Mucosa of rectum (tissue), 2 donors: ENCODE measurements around the gene PLXNB2.

ENCODE experiments used
- H3K27ac ChIP-seq, 2 donors: one replicate each; pipeline ENCODE4 v1.7.0; 2013; ENCODE audit warnings: inconsistent platforms in 2 of 2, low read depth in 2 of 2, low read length in 2 of 2
- H3K27me3 ChIP-seq, 2 donors: one replicate each; pipeline ENCODE4 v1.7.0; 2013; ENCODE audit warnings: low read length in 2 of 2; ENCODE audit not compliant: control insufficient read depth in 2 of 2, insufficient read depth in 2 of 2
- H3K36me3 ChIP-seq, 2 donors: one replicate each; pipeline ENCODE4 v1.7.0; 2013; ENCODE audit warnings: low read length in 2 of 2; ENCODE audit not compliant: control insufficient read depth in 2 of 2, insufficient read depth in 2 of 2
- H3K4me1 ChIP-seq, 2 donors: one replicate each; pipeline ENCODE4 v1.7.0; 2013; ENCODE audit warnings: low read length in 2 of 2, mild to moderate bottlenecking in 1 of 2; ENCODE audit not compliant: control insufficient read depth in 2 of 2, insufficient read depth in 2 of 2
- H3K4me3 ChIP-seq, 2 donors: one replicate each; pipeline ENCODE4 v1.7.0; 2013; ENCODE audit warnings: low read length in 2 of 2
- H3K9ac ChIP-seq, 2 donors: one replicate each; pipeline ENCODE4 v1.7.0; 2013; ENCODE audit warnings: low read length in 2 of 2, low read depth in 1 of 2, mild to moderate bottlenecking in 1 of 2
- H3K9me3 ChIP-seq, 2 donors: one replicate each; pipeline ENCODE4 v1.7.0; 2013; ENCODE audit warnings: low read length in 2 of 2; ENCODE audit not compliant: control insufficient read depth in 2 of 2
- donor health status: healthy.
- donor health status: Normal muscosa, but diverticular disease.

The PLXNB2 gene

GRCh38 chr22:50267591-50268390, 39.7 kb downstream of the PLXNB2 start:
- Histone ChIP-seq H3K4me1 (peaks cover 18 to 19% of the 10 kb centered on the region in 2 donors), H3K9ac (no peak overlapping the region), H3K9me3 (no peaks in the 10 kb centered on the region), H3K36me3 (no peaks in the 10 kb centered on the region), H3K4me3 (no peak overlapping the region), H3K27me3 (peaks cover 8 to 9% of the 10 kb centered on the region in 2 donors), H3K27ac (no peak overlapping the region)

GRCh38 chr22:50266994-50267393, 40.5 kb downstream of the PLXNB2 start:
- no peak overlapping the region for H3K9ac ChIP-seq
- H3K9me3 ChIP-seq: no peaks in the 10 kb centered on the region
- no peaks in the 10 kb centered on the region for H3K36me3 ChIP-seq
- H3K27ac ChIP-seq: no peak overlapping the region
- H3K4me1 ChIP-seq: peaks cover 16 to 18% of the 10 kb centered on the region in 2 donors
- H3K4me3 ChIP-seq: no peak overlapping the region
- H3K27me3 ChIP-seq: peaks cover 8 to 13% of the 10 kb centered on the region in 2 donors

GRCh38 chr22:50264946-50265669, 42.3 kb downstream of the PLXNB2 start:
- Histone ChIP-seq H3K27ac (no peak overlapping the region), H3K9ac (no peak overlapping the region), H3K36me3 (no peaks in the 10 kb centered on the region), H3K4me1 (peaks cover 0 to 5% of the 10 kb centered on the region in 2 donors), H3K4me3 (no peak overlapping the region), H3K9me3 (no peaks in the 10 kb centered on the region), H3K27me3 (peaks cover 8 to 18% of the 10 kb centered on the region in 2 donors)

GRCh38 chr22:50264104-50264745, 43.2 kb downstream of the PLXNB2 start:
- no peaks in the 10 kb centered on the region for H3K36me3 ChIP-seq
- H3K27ac ChIP-seq: no peak overlapping the region
- no peaks in the 10 kb centered on the region for H3K9me3 ChIP-seq
- H3K9ac ChIP-seq: no peak overlapping the region
- no peak overlapping the region for H3K4me3 ChIP-seq
- H3K4me1 ChIP-seq: peaks cover 0 to 5% of the 10 kb centered on the region in 2 donors
- H3K27me3 ChIP-seq: peaks cover 7 to 18% of the 10 kb centered on the region in 2 donors

GRCh38 chr22:50262973-50263617, 44.4 kb downstream of the PLXNB2 start:
- Histone ChIP-seq H3K9me3 (no peaks in the 10 kb centered on the region), H3K4me1 (peaks cover 0 to 4% of the 10 kb centered on the region in 2 donors), H3K27ac (no peak overlapping the region), H3K36me3 (no peaks in the 10 kb centered on the region), H3K4me3 (no peak overlapping the region), H3K9ac (no peak overlapping the region), H3K27me3 (peaks cover 12 to 23% of the 10 kb centered on the region in 2 donors)

- no peak overlapping the region for H3K9ac ChIP-seq
- H3K27ac ChIP-seq: no peak overlapping the region
These were observed 45.0 kb downstream of the PLXNB2 start for GRCh38 chr22:50262460-50262911.

GRCh38 chr22:50261615-50262459, 45.6 kb downstream of the PLXNB2 start, which contains the start of gene MAPK12:
MAPK12 (minus strand) TSS chr22:50261683; CDS start chr22:50261509, 174 bp downstream.
- Histone ChIP-seq H3K9me3 (no peaks in the 10 kb centered on the region), H3K9ac (no peak within 1 kb of the TSS), H3K27me3 (peaks cover 14 to 23% of the 10 kb centered on the region in 2 donors), H3K36me3 (no peaks in the 10 kb centered on the region), H3K4me3 (peak within 1 kb of the TSS; percentile 39 to 52), H3K27ac (no peak within 1 kb of the TSS), H3K4me1 (no peaks in the 10 kb centered on the region)

More at GRCh38 chr22:50262460-50262911, 45.0 kb downstream of the PLXNB2 start:
- peaks cover 12 to 24% of the 10 kb centered on the region in 2 donors for H3K27me3 ChIP-seq
- no peaks in the 10 kb centered on the region for H3K9me3 ChIP-seq
- no peak overlapping the region for H3K4me3 ChIP-seq
- no peaks in the 10 kb centered on the region for H3K4me1 ChIP-seq
- no peaks in the 10 kb centered on the region for H3K36me3 ChIP-seq

GRCh38 chr22:50260801-50261614, 46.4 kb downstream of the PLXNB2 start:
- H3K9ac ChIP-seq: no peak overlapping the region
- no peaks in the 10 kb centered on the region for H3K4me1 ChIP-seq
- H3K27ac ChIP-seq: no peak overlapping the region
- H3K4me3 ChIP-seq: peak overlapping the region; percentile 39 to 52
- peaks cover 14 to 20% of the 10 kb centered on the region in 2 donors for H3K27me3 ChIP-seq
- no peaks in the 10 kb centered on the region for H3K36me3 ChIP-seq
- H3K9me3 ChIP-seq: no peaks in the 10 kb centered on the region
